ENCODE measurements around the gene GNA12.

- no peak for TF ChIP-seq POLR2A (IDR thresholded peaks at IDR 0.05)
- no peak for TF ChIP-seq EP300 (IDR thresholded peaks at IDR 0.05)
- TF ChIP-seq CTCF (IDR thresholded peaks at IDR 0.05), result no peak
- no peak for TF ChIP-seq POLR2AphosphoS5 (IDR thresholded peaks at IDR 0.05)
Measured at GRCh38 chr7:2787251-2787951, 56.7 kb downstream of the GNA12 start.

Data from gastroesophageal sphincter (tissue), 3 donors.